ENCODE results near the gene FREM1.

GRCh38 chr9:14780251-14780650 is 130.0 kb downstream of the FREM1 start:
- TF ChIP-seq CTCF (IDR thresholded peaks at IDR 0.05) (no peak), RAD21 (IDR thresholded peaks at IDR 0.05; ENCODE audit: low read length) (no peak), POLR2AphosphoS5 (IDR thresholded peaks at IDR 0.05; ENCODE audit: low read depth, low read length) (no peak), EP300 (IDR thresholded peaks at IDR 0.05; ENCODE audit: borderline replicate concordance in 1 of 2, low read depth in 1 of 2, low read length in 1 of 2) (no peak), SMC3 (IDR thresholded peaks at IDR 0.05; ENCODE audit: low read depth, low read length) (no peak), MXI1 (IDR thresholded peaks at IDR 0.05; ENCODE audit: low read depth, low read length) (no peak), TAF1 (IDR thresholded peaks at IDR 0.05; ENCODE audit: borderline replicate concordance, low read depth, low read length) (no peak), MAX (IDR thresholded peaks at IDR 0.05; ENCODE audit: low read depth) (no peak), USF2 (IDR thresholded peaks at IDR 0.05; ENCODE audit: borderline replicate concordance, low read depth, low read length) (no peak), REST (IDR thresholded peaks at IDR 0.05; ENCODE audit: low read depth, low read length) (no peak), GATA2 (CRISPR knock-in tag; IDR thresholded peaks at IDR 0.05) (no peak)
